ENCODE results near the gene DLX4. TPM values are rescaled to one million over a fixed set of nuclear protein-coding genes. Genes with fewer than 3 reads are reported as not detected.

DLX4 gene
- total and polyA plus RNA-seq, 2 donors (not counting 3 experiments of a cell fraction or from before 2014, with no cell fraction given), result not detected

DNA sequence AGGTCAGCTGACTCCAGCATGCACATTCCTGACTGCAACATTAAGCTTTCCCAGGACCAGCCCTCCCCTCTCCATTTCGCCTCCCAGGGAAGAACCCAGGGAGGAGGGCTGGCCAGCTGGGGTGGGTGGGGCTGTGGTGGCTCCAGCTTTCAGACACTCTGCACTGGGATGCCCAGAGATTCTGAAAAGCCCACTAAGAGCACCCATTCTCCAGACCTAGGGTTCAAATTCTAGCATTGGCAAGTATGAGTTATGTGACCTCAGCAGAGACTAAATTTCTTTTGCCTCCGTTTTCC, 18.2 kb downstream of the DLX4 start:
- ChIA-PET CTCF (interaction anchor here (1.5 to 7.5 kb wide), 2 partner anchors 9 to 88 kb away, joined by 4 to 63 read pairs; partner anchors contain the start of gene DLX3), POLR2A (no interaction called here)
- DNase-seq (ENCODE audit: low read depth, low spot score) (no peak), FAIRE-seq (no peak)
- Histone ChIP-seq H3K9me1 (replicated peaks; ENCODE audit: control insufficient read depth, extremely low read depth, insufficient read depth, low read length) (no peaks in the 10 kb centered on the region), H3K79me2 (ENCODE audit: control insufficient read depth, insufficient read depth, low read length) (no peaks in the 10 kb centered on the region), H3K36me3 (ENCODE audit: control insufficient read depth in 2 of 2, extremely low read depth in 1 of 2, insufficient read depth in 2 of 2, low read length in 2 of 2) (no peaks in the 10 kb centered on the region), H3K27me3 (ENCODE audit: control insufficient read depth in 2 of 2, insufficient read depth in 2 of 2, low read length in 2 of 2) (peaks cover 25 to 41% of the 10 kb centered on the region in 2 experiments), H4K20me1 (replicated peaks; ENCODE audit: control insufficient read depth, extremely low read depth, insufficient read depth, low read length) (no peaks in the 10 kb centered on the region), H2AFZ (ENCODE audit: low read depth, low read length) (no peak overlapping the region), H3K9ac (replicated peaks; ENCODE audit: extremely low read depth, insufficient read depth, low read length) (no peak overlapping the region), H3K27ac (ENCODE audit: insufficient read depth, low read depth, low read length) (no peak overlapping the region), H3K9me3 (replicated peaks; ENCODE audit: control insufficient read depth, insufficient read depth, low read length) (no peaks in the 10 kb centered on the region), H3K4me3 (replicated peaks in 1 of 3; ENCODE audit: insufficient read depth in 1 of 3, low read depth in 1 of 3, low read length in 3 of 3) (no peak overlapping the region), H3K4me2 (ENCODE audit: insufficient read depth, low read length) (no peak overlapping the region), H3K4me1 (ENCODE audit: control insufficient read depth, extremely low read depth, insufficient read depth, low read length) (no peaks in the 10 kb centered on the region)
- TF ChIP-seq JUN (IDR thresholded peaks at IDR 0.05; ENCODE audit: borderline replicate concordance, insufficient read depth, insufficient read length, low read depth) (no peak), POLR2AphosphoS5 (IDR thresholded peaks at IDR 0.05; ENCODE audit: insufficient read depth, low read depth, low read length) (no peak), POLR2A (IDR thresholded peaks at IDR 0.05; ENCODE audit: low read depth, low read length) (no peak), FOS (IDR thresholded peaks at IDR 0.05; ENCODE audit: borderline replicate concordance, insufficient read depth, low read length) (no peak), EZH2 (IDR thresholded peaks at IDR 0.05; ENCODE audit: borderline replicate concordance, low read depth, low read length, severe bottlenecking) (no peak), MYC (IDR thresholded peaks at IDR 0.05; ENCODE audit: low read depth, low read length) (no peak), GATA2 (IDR thresholded peaks at IDR 0.05; ENCODE audit: insufficient read depth, insufficient read length, low read depth, low read length) (no peak)
- TF ChIP-seq, protein P1, sequence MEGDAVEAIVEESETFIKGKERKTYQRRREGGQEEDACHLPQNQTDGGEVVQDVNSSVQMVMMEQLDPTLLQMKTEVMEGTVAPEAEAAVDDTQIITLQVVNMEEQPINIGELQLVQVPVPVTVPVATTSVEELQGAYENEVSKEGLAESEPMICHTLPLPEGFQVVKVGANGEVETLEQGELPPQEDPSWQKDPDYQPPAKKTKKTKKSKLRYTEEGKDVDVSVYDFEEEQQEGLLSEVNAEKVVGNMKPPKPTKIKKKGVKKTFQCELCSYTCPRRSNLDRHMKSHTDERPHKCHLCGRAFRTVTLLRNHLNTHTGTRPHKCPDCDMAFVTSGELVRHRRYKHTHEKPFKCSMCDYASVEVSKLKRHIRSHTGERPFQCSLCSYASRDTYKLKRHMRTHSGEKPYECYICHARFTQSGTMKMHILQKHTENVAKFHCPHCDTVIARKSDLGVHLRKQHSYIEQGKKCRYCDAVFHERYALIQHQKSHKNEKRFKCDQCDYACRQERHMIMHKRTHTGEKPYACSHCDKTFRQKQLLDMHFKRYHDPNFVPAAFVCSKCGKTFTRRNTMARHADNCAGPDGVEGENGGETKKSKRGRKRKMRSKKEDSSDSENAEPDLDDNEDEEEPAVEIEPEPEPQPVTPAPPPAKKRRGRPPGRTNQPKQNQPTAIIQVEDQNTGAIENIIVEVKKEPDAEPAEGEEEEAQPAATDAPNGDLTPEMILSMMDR (IDR thresholded peaks at IDR 0.05; ENCODE audit: extremely low read depth in 1 of 2, insufficient read depth in 1 of 2, low read depth in 1 of 2, low read length in 2 of 2), result no peak
- TF ChIP-seq, protein P2, sequence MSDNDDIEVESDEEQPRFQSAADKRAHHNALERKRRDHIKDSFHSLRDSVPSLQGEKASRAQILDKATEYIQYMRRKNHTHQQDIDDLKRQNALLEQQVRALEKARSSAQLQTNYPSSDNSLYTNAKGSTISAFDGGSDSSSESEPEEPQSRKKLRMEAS (IDR thresholded peaks at IDR 0.05; ENCODE audit: insufficient read depth, insufficient read length), result no peak
- dilution Hi-C loops (cut with MboI; ENCODE audit: extremely low pct_ligation_motif_present, low sequenced_read_pairs) (no loop called here), intact Hi-C loops (cut with micrococcal nuclease) (no loop called here)
- no TSS peak for BruUV-seq (replicated peaks)

All from endothelial cell of umbilical vein (primary cell).